Memory B cell (primary cell): ENCODE results near the gene GCK.
"Not testable (repeated sequence)": the region's sequence is repeated elsewhere in the genome, so short reads cannot be mapped to it uniquely, and the experiment has no call there.

Experiments
- ATAC-seq: fragments of 150-1000 bp; cut with Tn5 transposase; 2 replicates; pipeline ENCODE4 v1.10.0; 2021; ENCODE audit warnings: low read depth, mild to moderate bottlenecking, moderate library complexity
- DNase-seq, 2 donors: peaks; one replicate each; pipeline ENCODE4 v3.0.0; 2022; ENCODE audit warnings: low spot score in 2 of 2
- H3K27ac Mint-ChIP-seq: one replicate; pipeline ENCODE4 v1.8.0; 2022; ENCODE audit warnings: mild to moderate bottlenecking, moderate library complexity, mixed read lengths
- H3K27me3 Mint-ChIP-seq: one replicate; pipeline ENCODE4 v1.8.0; 2022; ENCODE audit warnings: mixed read lengths
- H3K36me3 Mint-ChIP-seq: one replicate; pipeline ENCODE4 v1.8.0; 2022; ENCODE audit warnings: mild to moderate bottlenecking, mixed read lengths
- H3K4me1 Mint-ChIP-seq: one replicate; pipeline ENCODE4 v1.8.0; 2022; ENCODE audit warnings: mixed read lengths
- H3K4me3 Mint-ChIP-seq: one replicate; pipeline ENCODE4 v1.8.0; 2022; ENCODE audit warnings: mild to moderate bottlenecking, moderate library complexity, mixed read lengths
- H3K9me3 Mint-ChIP-seq: one replicate; pipeline ENCODE4 v1.8.0; 2022; ENCODE audit warnings: mixed read lengths

Gene GCK

GRCh38 chr7:44131173-44132029 is 57.8 kb downstream of the GCK start:
- no peaks in the 10 kb centered on the region for H3K36me3 Mint-ChIP-seq
- H3K9me3 Mint-ChIP-seq: peaks cover 5% of the 10 kb centered on the region
- no peak for ATAC-seq

GRCh38 chr7:44128721-44129582 is 60.3 kb downstream of the GCK start:
- DNase-seq (no peak), ATAC-seq (no peak)
- no peaks in the 10 kb centered on the region for H3K36me3 Mint-ChIP-seq
- peaks cover 5% of the 10 kb centered on the region for H3K9me3 Mint-ChIP-seq
- no peak overlapping the region for H3K4me3 Mint-ChIP-seq
- H3K4me1 Mint-ChIP-seq: peaks cover 3% of the 10 kb centered on the region
- no peak overlapping the region for H3K27ac Mint-ChIP-seq
- H3K27me3 Mint-ChIP-seq: no peaks in the 10 kb centered on the region

More at GRCh38 chr7:44131173-44132029, 57.8 kb downstream of the GCK start:
- Mint-ChIP-seq H3K27me3 (no peaks in the 10 kb centered on the region), H3K4me1 (no peaks in the 10 kb centered on the region), H3K27ac (no peak overlapping the region), H3K4me3 (no peak overlapping the region)
- no peak for DNase-seq

GRCh38 chr7:44127161-44127560 is 62.1 kb downstream of the GCK start:
- DNase-seq (no peak), ATAC-seq (no peak)
- Mint-ChIP-seq H3K4me1 (peaks cover 8% of the 10 kb centered on the region), H3K27me3 (no peaks in the 10 kb centered on the region), H3K9me3 (peaks cover 5% of the 10 kb centered on the region), H3K36me3 (no peaks in the 10 kb centered on the region), H3K27ac (no peak overlapping the region), H3K4me3 (no peak overlapping the region)

GRCh38 chr7:44126574-44126973 is 62.7 kb downstream of the GCK start:
- not testable (repeated sequence) for DNase-seq, H3K9me3 Mint-ChIP-seq, H3K27me3 Mint-ChIP-seq, H3K4me1 Mint-ChIP-seq, H3K36me3 Mint-ChIP-seq, H3K4me3 Mint-ChIP-seq, H3K27ac Mint-ChIP-seq, ATAC-seq

- peak overlapping the region; percentile 22 for H3K4me3 Mint-ChIP-seq
- no peak for ATAC-seq
These were observed 64.4 kb downstream of the GCK start for GRCh38 chr7:44124822-44125202.

GRCh38 chr7:44123190-44124003 is 65.8 kb downstream of the GCK start, which contains the start of gene POLD2:
TSS of gene POLD2 (minus strand) at chr7:44123548. CDS start at chr7:44122053, 1,495 bp downstream.
- Mint-ChIP-seq H3K36me3 (peaks cover 12% of the 10 kb centered on the region), H3K4me1 (peaks cover 12% of the 10 kb centered on the region), H3K27ac (peak within 1 kb of the TSS; percentile 76), H3K27me3 (no peaks in the 10 kb centered on the region), H3K9me3 (peaks cover 5% of the 10 kb centered on the region), H3K4me3 (peak within 1 kb of the TSS; percentile 91)
- DNase-seq (peak; percentile 93 to 94), ATAC-seq (peak; percentile 97)

More at GRCh38 chr7:44124822-44125202, 64.4 kb downstream of the GCK start:
- Mint-ChIP-seq H3K27ac (no peak overlapping the region), H3K9me3 (peaks cover 5% of the 10 kb centered on the region), H3K4me1 (peaks cover 10% of the 10 kb centered on the region), H3K27me3 (no peaks in the 10 kb centered on the region), H3K36me3 (peaks cover 8% of the 10 kb centered on the region)
- DNase-seq: no peak

- H3K4me3 Mint-ChIP-seq: peak overlapping the region; percentile 78
- no peak for DNase-seq
- ATAC-seq: no peak
- H3K9me3 Mint-ChIP-seq: peaks cover 5% of the 10 kb centered on the region
- no peaks in the 10 kb centered on the region for H3K27me3 Mint-ChIP-seq
- H3K4me1 Mint-ChIP-seq: peaks cover 12% of the 10 kb centered on the region
- peaks cover 15% of the 10 kb centered on the region for H3K36me3 Mint-ChIP-seq
- peak overlapping the region; percentile 76 for H3K27ac Mint-ChIP-seq
These were observed 66.7 kb downstream of the GCK start for GRCh38 chr7:44122529-44122928.

GRCh38 chr7:44121761-44122420 is 67.3 kb downstream of the GCK start:
- ATAC-seq (no peak), DNase-seq (no peak)
- Mint-ChIP-seq H3K27ac (peak overlapping the region; percentile 76), H3K27me3 (no peaks in the 10 kb centered on the region), H3K4me3 (peak overlapping the region; percentile 78), H3K4me1 (peaks cover 14% of the 10 kb centered on the region), H3K9me3 (peaks cover 2% of the 10 kb centered on the region), H3K36me3 (peaks cover 15% of the 10 kb centered on the region)

- Mint-ChIP-seq H3K4me3 (no peak overlapping the region), H3K4me1 (peaks cover 14% of the 10 kb centered on the region), H3K36me3 (peaks cover 15% of the 10 kb centered on the region), H3K27ac (no peak overlapping the region), H3K9me3 (no peaks in the 10 kb centered on the region), H3K27me3 (no peaks in the 10 kb centered on the region)
- DNase-seq (no peak), ATAC-seq (no peak)
These were observed 68.8 kb downstream of the GCK start for GRCh38 chr7:44120395-44120794.

- H3K4me3 Mint-ChIP-seq: no peak overlapping the region
- no peak overlapping the region for H3K27ac Mint-ChIP-seq
- H3K4me1 Mint-ChIP-seq: peaks cover 14% of the 10 kb centered on the region
- no peaks in the 10 kb centered on the region for H3K27me3 Mint-ChIP-seq
- peaks cover 15% of the 10 kb centered on the region for H3K36me3 Mint-ChIP-seq
- H3K9me3 Mint-ChIP-seq: no peaks in the 10 kb centered on the region
- DNase-seq: no peak
- no peak for ATAC-seq
These were observed 69.3 kb downstream of the GCK start for GRCh38 chr7:44119829-44120380.

GRCh38 chr7:44117801-44118429 is 71.3 kb downstream of the GCK start:
- Mint-ChIP-seq H3K4me1 (peaks cover 10% of the 10 kb centered on the region), H3K27ac (no peak overlapping the region), H3K9me3 (no peaks in the 10 kb centered on the region), H3K36me3 (peaks cover 18% of the 10 kb centered on the region), H3K27me3 (no peaks in the 10 kb centered on the region), H3K4me3 (no peak overlapping the region)
- DNase-seq (no peak), ATAC-seq (no peak)

- Mint-ChIP-seq H3K27ac (no peak overlapping the region), H3K4me1 (peaks cover 6% of the 10 kb centered on the region)
- ATAC-seq: no peak
These were observed 72.2 kb downstream of the GCK start for GRCh38 chr7:44116789-44117666.

More at GRCh38 chr7:44116789-44117666, 72.2 kb downstream of the GCK start:
- Mint-ChIP-seq H3K9me3 (no peaks in the 10 kb centered on the region), H3K27me3 (no peaks in the 10 kb centered on the region), H3K36me3 (peaks cover 18% of the 10 kb centered on the region), H3K4me3 (no peak overlapping the region)
- no peak for DNase-seq
